Measurements from ENCODE around the gene THNSL1. TPM values are rescaled to one million over a fixed set of nuclear protein-coding genes. Genes with fewer than 3 reads are reported as not detected.

The THNSL1 gene
- total and polyA plus RNA-seq, 2 of the 8 experiments (the other 6 are each of a cell fraction or from before 2014, with no cell fraction given), result 1.4 to 3.1 TPM

GRCh38 chr10:25036381-25036780 lies 20.0 kb downstream of the THNSL1 start:
- H2BK20ac ChIP-seq (ENCODE audit: low read length), result no peak overlapping the region
- H3K14ac ChIP-seq (ENCODE audit: insufficient read length), result no peak overlapping the region
- no peak overlapping the region for H2AFZ ChIP-seq (ENCODE audit: low read length)
- no peak overlapping the region for H3K4me3 ChIP-seq (ENCODE audit: extremely low read depth in 1 of 4, insufficient read depth in 2 of 4, low read depth in 3 of 4, low read length in 4 of 4)
- H2BK120ac ChIP-seq (replicated peaks; ENCODE audit: low read depth, low read length), result no peak overlapping the region
- H4K20me1 ChIP-seq (replicated peaks in 1 of 2; ENCODE audit: control insufficient read depth in 1 of 2, insufficient read depth in 2 of 2, low read length in 2 of 2), result no peaks in the 10 kb centered on the region
- H3K4ac ChIP-seq (replicated peaks; ENCODE audit: insufficient read length, low read depth, low read length), result no peak overlapping the region
- no peak overlapping the region for H3K27ac ChIP-seq (ENCODE audit: low read depth, low read length)
- no peak for DNase-seq (ENCODE audit: low read depth in 1 of 2, low spot score in 2 of 2)
- 85% methylated on average over 3 of the region's 3 CpGs; no CpG with 5 or more reads in 1 of the 2 experiments for WGBS, 2 experiments (ENCODE audit: extremely low coverage in 1 of 2, insufficient coverage in 1 of 2, insufficient read length in 1 of 2, insufficient replicate concordance in 2 of 2, low coverage in 1 of 2, low lambda C conversion rate in 2 of 2, missing lambda C conversion rate in 1 of 2)
- no peaks in the 10 kb centered on the region for H3K27me3 ChIP-seq (replicated peaks in 1 of 4; ENCODE audit: control insufficient read depth in 3 of 4, extremely low read depth in 1 of 4, insufficient read depth in 3 of 4, low read length in 3 of 4)
- H4K91ac ChIP-seq (replicated peaks; ENCODE audit: insufficient read length, low read length), result no peak overlapping the region
- no peak for FAIRE-seq
- no peaks in the 10 kb centered on the region for H3K23me2 ChIP-seq (ENCODE audit: low read depth, low read length)
- H3K36me3 ChIP-seq (ENCODE audit: control insufficient read depth in 2 of 4, insufficient read depth in 4 of 4, low read length in 3 of 4), result no peaks in the 10 kb centered on the region
- H2BK5ac ChIP-seq (ENCODE audit: low read depth, low read length), result no peak overlapping the region
- H2AK5ac ChIP-seq (ENCODE audit: low read depth, low read length), result no peak overlapping the region
- no peak overlapping the region for H3K56ac ChIP-seq (replicated peaks; ENCODE audit: insufficient read length, low read depth, low read length)
- no peak overlapping the region for H3K9ac ChIP-seq (replicated peaks in 1 of 4; ENCODE audit: extremely low read depth in 1 of 4, low read depth in 3 of 4, low read length in 3 of 4)
- CTCF ChIA-PET (ENCODE audit: partially characterized antibody), result no interaction called here
- H3K79me2 ChIP-seq (ENCODE audit: control insufficient read depth in 1 of 2, insufficient read depth in 2 of 2, low read length in 2 of 2), result no peaks in the 10 kb centered on the region
- no peak overlapping the region for H4K8ac ChIP-seq (ENCODE audit: extremely low read depth, insufficient read depth, low read length)
- H2BK12ac ChIP-seq (ENCODE audit: low read depth, low read length), result no peak overlapping the region
- POLR2A ChIA-PET (ENCODE audit: partially characterized antibody), result no interaction called here
- H3K9me3 ChIP-seq (ENCODE audit: insufficient read depth in 2 of 2, low read depth in 1 of 2, low read length in 1 of 2), result no peaks in the 10 kb centered on the region
- no peaks in the 10 kb centered on the region for H3K79me1 ChIP-seq (ENCODE audit: low read depth, low read length)
- H3K18ac ChIP-seq (ENCODE audit: extremely low read depth, low read length), result no peak overlapping the region
- H3K4me2 ChIP-seq (ENCODE audit: insufficient read depth in 1 of 2, low read depth in 2 of 2, low read length in 2 of 2), result no peak overlapping the region
- no peaks in the 10 kb centered on the region for H3K4me1 ChIP-seq (replicated peaks in 1 of 4; ENCODE audit: control insufficient read depth in 3 of 4, insufficient read depth in 4 of 4, low read length in 3 of 4)
- no peak overlapping the region for H4K5ac ChIP-seq (ENCODE audit: insufficient read length, low read depth, low read length)
- no peak overlapping the region for H2BK15ac ChIP-seq (ENCODE audit: low read length)
- H3K23ac ChIP-seq (ENCODE audit: insufficient read length), result no peak overlapping the region
- TF ChIP-seq ZNF274 (IDR thresholded peaks at IDR 0.05; ENCODE audit: borderline replicate concordance, extremely low read depth, low read length) (no peak), GABPA (IDR thresholded peaks at IDR 0.05; ENCODE audit: borderline replicate concordance, insufficient read depth, low read length) (no peak), MAFK (IDR thresholded peaks at IDR 0.05; ENCODE audit: low read depth, low read length) (no peak), TBP (IDR thresholded peaks at IDR 0.05; ENCODE audit: low read depth, low read length) (no peak), JUND (IDR thresholded peaks at IDR 0.05; ENCODE audit: low read length) (no peak), JUN (IDR thresholded peaks at IDR 0.05; ENCODE audit: low read depth, low read length) (no peak), TAF7 (optimal IDR thresholded peaks at IDR 0.05; ENCODE audit: borderline replicate concordance, low read depth, low read length) (no peak), CHD2 (IDR thresholded peaks at IDR 0.05; ENCODE audit: low read length) (no peak), POLR2A (IDR thresholded peaks at IDR 0.05; ENCODE audit: control extremely low read depth in 1 of 2, low read depth in 2 of 2, low read length in 2 of 2) (no peak), RAD21 (IDR thresholded peaks at IDR 0.05 in 1 of 2, conservative IDR thresholded peaks at IDR 0.05 in 1 of 2; ENCODE audit: low read depth in 2 of 2, low read length in 2 of 2) (no peak), CTBP2 (IDR thresholded peaks at IDR 0.05; ENCODE audit: borderline replicate concordance, insufficient read depth, insufficient read length, low read length) (no peak), SIX5 (IDR thresholded peaks at IDR 0.05; ENCODE audit: low read depth, low read length) (no peak), POU5F1 (IDR thresholded peaks at IDR 0.05; ENCODE audit: low read depth, low read length) (no peak)
